NCI-H146 (cell line): ENCODE data around the gene GASK1A.
"Not testable (repeated sequence)": the region's sequence is repeated elsewhere in the genome, so short reads cannot be mapped to it uniquely, and the experiment has no call there.

ENCODE experiments used
- DNase-seq: peaks from one replicate; lab custom pipeline; 2025; lab: John Stamatoyannopoulos, UW

Gene GASK1A

GRCh38 chr3:43032646-43033628, 53.8 kb downstream of the GASK1A start:
- DNase-seq = no peak

GRCh38 chr3:43034200-43034599, 55.1 kb downstream of the GASK1A start:
- DNase-seq = no peak

GRCh38 chr3:43034911-43035310, 55.8 kb downstream of the GASK1A start:
- no peak for DNase-seq

- no peak for DNase-seq
Measured at GRCh38 chr3:43035801-43036365, 56.8 kb downstream of the GASK1A start.

GRCh38 chr3:43036621-43037423, 57.7 kb downstream of the GASK1A start:
- DNase-seq = no peak

GRCh38 chr3:43038010-43038409, 58.9 kb downstream of the GASK1A start:
- DNase-seq = no peak

GRCh38 chr3:43041517-43041916, 62.4 kb downstream of the GASK1A start:
- DNase-seq = no peak

- DNase-seq = no peak
Measured at GRCh38 chr3:43043071-43043766, 64.1 kb downstream of the GASK1A start.

- no peak for DNase-seq
Measured at GRCh38 chr3:43043793-43044192, 64.7 kb downstream of the GASK1A start.

GRCh38 chr3:43045079-43045478, 66.0 kb downstream of the GASK1A start:
- DNase-seq = not testable (repeated sequence)

- DNase-seq = no peak
Measured at GRCh38 chr3:43046583-43046982, 67.5 kb downstream of the GASK1A start.

- DNase-seq = no peak
Measured at GRCh38 chr3:43048470-43048869, 69.4 kb downstream of the GASK1A start.

GRCh38 chr3:43053291-43053690, 74.2 kb downstream of the GASK1A start:
- no peak for DNase-seq

- DNase-seq = no peak
Measured at GRCh38 chr3:43054754-43055153, 75.6 kb downstream of the GASK1A start.

GRCh38 chr3:43055393-43055792, 76.3 kb downstream of the GASK1A start:
- DNase-seq = no peak

GRCh38 chr3:43055806-43056770, 77.0 kb downstream of the GASK1A start:
- no peak for DNase-seq

GRCh38 chr3:43059456-43059855, 80.3 kb downstream of the GASK1A start:
- no peak for DNase-seq

- DNase-seq = no peak
Measured at GRCh38 chr3:43061101-43061895, 82.2 kb downstream of the GASK1A start.

GRCh38 chr3:43062040-43062563, 83.0 kb downstream of the GASK1A start:
- DNase-seq = no peak
